Measurements from ENCODE around the gene SAMD9L. TPM values are rescaled to one million over a fixed set of nuclear protein-coding genes. Genes with fewer than 3 reads are reported as not detected.
A peak's percentile ranks its signal among the peaks of the same experiment; 100 is the strongest.

Gene SAMD9L
- total RNA-seq = 23.5 and 27.7 TPM in 2 replicates

- peak; percentile 53 for DNase-seq
Observed at GRCh38 chr7:93148144-93148543, at the start of gene SAMD9L. TSS of gene SAMD9L (minus strand) at chr7:93148385. CDS start at chr7:93135971, 12,414 bp downstream.

GRCh38 chr7:93196336-93196735, 48.2 kb upstream of the SAMD9L start:
- no peak for DNase-seq

GRCh38 chr7:93194386-93194785, 46.2 kb upstream of the SAMD9L start:
- DNase-seq = no peak

GRCh38 chr7:93188870-93189634, 40.9 kb upstream of the SAMD9L start:
- no peak for DNase-seq

DNA sequence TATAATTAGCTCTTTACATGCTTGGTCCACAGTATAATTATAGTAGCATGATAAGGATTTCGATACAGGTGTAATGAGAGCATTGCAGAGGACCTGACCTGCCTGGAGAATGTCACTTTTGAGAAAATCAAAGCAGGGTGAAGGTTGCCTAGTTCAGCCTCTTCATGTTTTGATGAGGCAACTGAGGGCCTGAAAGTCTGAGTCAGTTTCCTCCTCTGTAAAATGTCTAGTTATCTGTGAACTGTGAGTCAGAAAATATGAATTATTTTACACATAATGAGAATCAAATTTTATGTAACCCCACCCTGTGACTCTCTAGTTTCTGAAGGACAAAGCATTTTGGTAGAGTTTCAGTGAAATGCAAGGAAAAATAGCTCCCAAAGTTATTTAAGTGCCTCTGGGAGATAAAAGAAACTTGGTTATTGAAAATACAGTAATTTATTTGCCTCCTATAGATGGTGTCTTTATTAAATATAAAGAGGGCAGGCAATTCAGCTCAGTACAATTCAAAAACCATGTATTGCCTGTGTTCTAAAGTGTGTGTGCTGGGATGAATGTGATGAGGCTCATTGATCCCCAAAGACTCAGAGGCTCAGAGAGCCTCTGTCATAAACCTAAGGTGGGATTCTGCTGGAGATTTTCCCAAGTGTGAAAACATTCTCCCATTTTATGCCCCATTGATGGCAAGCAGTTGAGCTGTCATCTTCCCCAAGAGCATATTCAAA, 37.3 kb upstream of the SAMD9L start:
- peak; percentile 9 for DNase-seq

- no peak for DNase-seq
Observed at GRCh38 chr7:93179173-93179572, 31.0 kb upstream of the SAMD9L start.

DNA sequence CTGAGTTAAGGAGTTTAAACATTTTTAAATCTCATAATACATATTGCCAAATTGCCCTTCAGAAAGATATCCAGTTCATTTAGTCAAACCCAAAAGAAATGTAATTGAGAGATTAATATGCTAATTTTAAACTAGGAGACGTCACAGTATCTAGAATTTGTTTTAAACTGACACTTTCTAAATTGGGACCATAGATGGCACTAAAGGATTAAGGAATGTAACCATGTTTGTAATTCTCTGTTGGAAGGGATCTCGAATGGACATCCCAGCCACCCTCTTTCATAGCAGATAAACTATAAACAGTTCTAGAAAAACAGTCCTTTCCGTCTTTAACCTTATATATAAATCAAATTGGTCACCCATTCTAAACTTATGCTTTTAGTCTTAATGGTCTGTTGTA, 30.0 kb upstream of the SAMD9L start:
- peak; percentile 22 for DNase-seq

DNA sequence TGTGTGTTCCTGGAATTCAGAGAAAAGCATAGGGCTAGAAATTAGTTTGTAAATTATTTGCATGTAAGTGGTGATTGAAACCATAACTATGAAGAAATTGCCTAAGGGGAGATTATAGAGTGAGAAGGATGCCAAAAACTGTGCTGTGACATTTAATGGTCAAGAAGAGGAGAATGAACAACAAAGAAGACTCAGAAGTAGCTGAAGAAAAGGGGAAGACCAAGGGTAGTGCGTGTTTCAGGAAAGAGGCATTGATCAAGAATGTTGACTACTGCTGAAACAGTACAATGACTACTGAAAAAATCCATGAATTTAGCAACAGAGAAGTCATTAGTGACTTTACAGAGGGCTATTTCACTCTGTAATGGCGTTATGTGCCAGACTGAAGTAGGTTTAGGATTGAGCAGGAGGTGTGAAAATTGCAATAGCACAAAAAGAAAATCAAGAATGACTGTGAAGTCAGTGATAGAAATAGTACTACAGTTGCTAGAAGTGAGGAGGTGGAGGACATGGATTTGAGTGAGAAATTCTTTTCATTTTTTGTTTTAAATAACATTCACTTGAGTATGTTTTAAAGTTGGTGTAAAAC, 28.9 kb upstream of the SAMD9L start:
- DNase-seq = no peak

GRCh38 chr7:93175219-93175618, 27.0 kb upstream of the SAMD9L start:
- DNase-seq = no peak

DNA sequence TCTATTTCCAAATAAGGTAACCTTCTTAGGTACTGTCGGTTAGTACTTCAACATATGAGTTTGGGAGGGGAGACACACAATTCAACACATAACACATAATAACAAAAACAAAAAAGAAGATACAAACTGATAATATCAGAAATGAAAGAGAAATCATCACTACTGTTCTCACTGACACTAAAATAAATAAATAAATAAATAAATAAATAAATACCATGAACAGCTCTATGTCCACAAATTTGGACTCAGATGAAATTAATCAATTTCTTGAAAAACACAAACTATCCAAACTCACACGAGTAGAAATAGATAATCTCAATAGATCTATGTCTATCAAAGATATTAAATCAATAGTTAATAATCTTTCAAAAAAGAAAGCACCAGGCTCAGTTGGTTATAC, 24.5 kb upstream of the SAMD9L start:
- DNase-seq = no peak

- DNase-seq = no peak
Observed at GRCh38 chr7:93171606-93172226, 23.5 kb upstream of the SAMD9L start.

DNA sequence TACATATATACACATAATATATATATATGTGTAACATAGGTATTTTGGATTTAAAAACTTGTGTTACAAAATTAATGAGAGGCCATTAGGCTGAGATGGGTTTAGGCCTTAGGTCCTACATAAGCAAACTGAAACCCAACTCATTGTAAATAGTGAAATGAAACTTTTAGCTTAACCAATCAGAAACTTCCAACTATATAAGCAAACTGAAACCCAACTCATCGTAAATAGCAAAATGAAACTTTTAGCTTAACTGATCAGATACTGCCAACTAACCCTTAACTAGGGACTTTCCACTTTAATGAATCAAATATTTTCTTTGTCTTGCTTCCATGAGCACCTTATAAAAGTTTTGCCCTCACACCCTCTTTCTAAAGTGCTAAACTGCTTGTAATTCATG, 17.3 kb upstream of the SAMD9L start:
- no peak for DNase-seq

DNA sequence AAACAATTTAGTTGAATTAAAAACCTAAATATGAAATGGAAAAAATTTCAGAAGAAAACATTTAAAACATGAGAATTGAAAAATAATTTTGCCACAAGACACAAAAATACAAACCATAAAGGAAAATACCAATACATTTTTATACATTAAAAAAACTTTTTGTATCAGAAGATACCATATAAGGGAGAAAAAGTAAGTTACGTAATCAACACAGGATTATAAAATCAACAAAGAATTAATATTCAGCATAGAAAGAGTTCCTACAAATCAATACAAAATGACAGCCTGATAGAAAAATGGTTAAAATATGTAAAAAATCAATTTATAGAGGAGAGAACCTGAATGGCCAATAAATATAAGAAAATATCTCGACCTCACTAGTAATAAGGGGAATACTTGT, 16.6 kb upstream of the SAMD9L start:
- DNase-seq = no peak

DNA sequence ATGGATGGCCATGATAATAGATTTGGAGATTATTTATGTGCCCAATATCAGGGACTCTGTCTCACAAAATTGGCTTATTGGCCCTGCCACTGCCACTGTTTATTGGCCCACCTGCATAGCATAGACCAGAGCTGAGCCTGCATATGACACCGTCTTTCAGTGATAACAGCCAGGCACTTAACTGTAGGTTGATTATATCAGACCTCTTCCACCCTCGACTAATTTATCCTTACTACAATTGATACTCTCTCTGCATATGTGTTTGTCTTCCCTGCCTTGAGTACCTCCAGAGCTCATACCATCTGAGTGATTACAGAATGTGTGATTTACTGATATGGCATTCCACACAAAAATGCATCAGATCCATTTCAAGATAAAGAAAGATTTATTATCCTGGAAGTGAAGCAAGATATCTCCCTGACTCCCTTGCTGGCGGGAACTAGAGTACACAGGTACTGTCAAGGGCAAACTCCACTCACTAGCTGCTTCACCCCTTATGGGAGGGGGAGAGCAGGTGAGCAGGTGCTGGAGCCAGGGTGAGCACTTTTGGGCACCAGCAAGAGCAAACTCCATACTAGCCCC, 13.1 kb upstream of the SAMD9L start:
- DNase-seq = no peak

DNA sequence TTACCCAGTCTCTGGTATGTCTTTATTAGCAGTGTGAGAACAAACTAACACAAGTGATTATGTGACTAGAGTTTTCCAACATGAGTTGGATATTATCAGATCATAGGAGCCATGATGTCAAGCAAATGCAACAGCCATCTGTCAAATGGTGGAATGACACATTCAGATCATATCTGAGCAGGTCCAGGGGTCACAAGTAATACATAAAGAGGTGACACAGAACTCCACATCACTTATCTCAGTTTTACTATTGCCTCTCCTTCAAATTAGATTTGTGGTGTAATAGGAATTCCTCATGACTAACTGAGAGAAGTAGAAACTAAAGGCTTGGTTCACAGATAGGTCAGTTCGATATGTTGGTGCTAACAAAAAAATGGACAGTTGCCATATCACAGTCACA, 12.2 kb upstream of the SAMD9L start:
- DNase-seq = no peak

- DNase-seq = peak; percentile 24
Observed at GRCh38 chr7:93159490-93159889, 11.3 kb upstream of the SAMD9L start.

- no peak for DNase-seq
Observed at GRCh38 chr7:93156884-93157283, 8.7 kb upstream of the SAMD9L start.

GRCh38 chr7:93150200-93150835, 2.1 kb upstream of the SAMD9L start:
- no peak for DNase-seq

GRCh38 chr7:93148727-93149126, 542 bp upstream of the SAMD9L start:
- DNase-seq = no peak

DNA sequence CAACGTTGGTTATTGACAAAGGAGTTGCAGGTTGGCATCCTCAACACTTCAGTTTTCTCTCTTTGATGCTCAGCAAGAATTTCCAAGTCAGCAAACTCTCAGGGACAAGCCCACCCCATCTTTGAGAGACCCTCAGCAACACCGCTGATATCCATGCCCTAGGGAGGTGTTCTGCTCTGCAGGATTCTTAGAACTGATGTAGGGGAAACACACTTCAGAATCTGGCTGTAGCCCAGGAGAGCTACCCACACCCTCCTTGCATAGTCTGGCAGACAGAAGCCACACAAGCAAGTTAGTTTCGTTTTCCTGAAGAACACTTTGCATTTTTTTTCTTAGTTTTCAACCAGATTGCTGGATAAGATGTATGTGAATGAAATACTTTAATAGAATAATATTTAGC, 822 bp downstream of the SAMD9L start:
- DNase-seq = peak; percentile 76

- DNase-seq = peak; percentile 28
Observed at GRCh38 chr7:93146472-93147141, 1.6 kb downstream of the SAMD9L start.

DNA sequence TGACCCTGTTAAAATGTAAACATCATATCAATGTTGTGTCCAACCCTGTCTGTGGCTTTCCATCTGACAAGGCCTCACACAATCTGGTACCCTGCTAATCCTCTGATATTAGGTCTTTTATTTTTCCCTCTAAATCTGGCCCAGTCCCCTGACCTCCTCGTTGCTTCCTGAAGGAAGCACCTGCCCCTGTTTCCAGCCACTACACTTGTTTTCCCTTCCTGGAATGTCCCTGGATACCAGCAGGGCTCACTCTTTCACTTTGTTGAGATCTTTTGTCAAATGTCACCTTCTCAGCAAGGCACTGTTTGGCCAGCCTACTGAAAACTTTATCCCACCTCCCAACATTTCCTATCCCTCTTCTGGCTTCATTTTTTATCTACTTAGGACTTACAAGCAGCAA, 2.1 kb downstream of the SAMD9L start:
- peak; percentile 87 for DNase-seq

Measured in dermis blood vessel endothelial cell (primary cell).